SW480 (cell line): ENCODE measurements around the gene A4GNT.

Experiments
- DNase-seq: peaks from one replicate; pipeline ENCODE4 v3.0.0-alpha.2; 2016; ENCODE audit warnings: low spot score

The A4GNT gene

DNA sequence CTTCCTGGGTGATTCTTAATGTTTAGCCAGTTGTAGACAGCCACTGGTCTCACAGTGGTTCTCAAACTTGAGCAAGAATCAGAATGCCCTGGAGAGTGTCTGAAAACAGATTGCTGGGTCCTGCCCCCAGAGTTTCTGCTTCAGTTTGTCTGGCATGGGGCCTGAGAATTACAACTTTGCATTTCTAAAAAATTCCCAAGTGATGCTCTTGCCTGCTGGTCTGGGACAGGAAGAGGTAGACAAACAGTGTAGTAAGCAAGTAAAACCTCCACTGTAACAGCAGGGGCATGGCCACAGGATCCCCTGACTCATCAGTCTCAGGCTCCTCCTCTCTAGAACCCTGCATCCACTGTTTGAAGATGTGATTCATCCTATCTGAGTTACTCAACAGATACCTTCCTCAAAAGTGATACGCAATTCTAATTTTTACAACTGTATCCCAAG lies 53.3 kb downstream of the A4GNT start:
- peak; percentile 22 for DNase-seq

GRCh38 chr3:138078096-138078495 lies 54.1 kb downstream of the A4GNT start:
- no peak for DNase-seq
